ENCODE data around the gene LHFPL2. TPM values are rescaled to one million over a fixed set of nuclear protein-coding genes. Genes with fewer than 3 reads are reported as not detected.
A peak's percentile ranks its signal among the peaks of the same experiment; 100 is the strongest.

The LHFPL2 gene
- polyA plus RNA-seq, 4 donors: 48.9 to 52.1 (median 50.1) TPM

GRCh38 chr5:78552729-78553342 lies 95.7 kb downstream of the LHFPL2 start:
- no peak for DNase-seq (ENCODE audit: low read depth in 4 of 4, low spot score in 2 of 4)

- DNase-seq (ENCODE audit: low read depth in 4 of 4, low spot score in 2 of 4): no peak
Observed at GRCh38 chr5:78550891-78551290, 97.7 kb downstream of the LHFPL2 start.

- no peak for DNase-seq (ENCODE audit: low read depth in 4 of 4, low spot score in 2 of 4)
Observed at GRCh38 chr5:78549043-78549442, 99.5 kb downstream of the LHFPL2 start.

GRCh38 chr5:78547731-78548615 lies 100.6 kb downstream of the LHFPL2 start:
- DNase-seq (ENCODE audit: low read depth in 4 of 4, low spot score in 2 of 4): peak in 1 of 4 donors; percentile 78

- no peak for DNase-seq (ENCODE audit: low read depth in 4 of 4, low spot score in 2 of 4)
Observed at GRCh38 chr5:78547183-78547582, 101.4 kb downstream of the LHFPL2 start.

GRCh38 chr5:78546276-78546996 lies 102.1 kb downstream of the LHFPL2 start:
- DNase-seq (ENCODE audit: low read depth in 4 of 4, low spot score in 2 of 4): no peak

GRCh38 chr5:78545406-78545805 lies 103.2 kb downstream of the LHFPL2 start:
- no peak for DNase-seq (ENCODE audit: low read depth in 4 of 4, low spot score in 2 of 4)

- DNase-seq (ENCODE audit: low read depth in 4 of 4, low spot score in 2 of 4): no peak
Observed at GRCh38 chr5:78544561-78545201, 103.9 kb downstream of the LHFPL2 start.

- no peak for DNase-seq (ENCODE audit: low read depth in 4 of 4, low spot score in 2 of 4)
Observed at GRCh38 chr5:78543916-78544315, 104.7 kb downstream of the LHFPL2 start.

- DNase-seq (ENCODE audit: low read depth in 4 of 4, low spot score in 2 of 4): no peak
Observed at GRCh38 chr5:78543292-78543691, 105.3 kb downstream of the LHFPL2 start.

GRCh38 chr5:78542321-78542840 lies 106.2 kb downstream of the LHFPL2 start:
- DNase-seq (ENCODE audit: low read depth in 4 of 4, low spot score in 2 of 4): no peak

GRCh38 chr5:78541086-78541654 lies 107.4 kb downstream of the LHFPL2 start:
- DNase-seq (ENCODE audit: low read depth in 4 of 4, low spot score in 2 of 4): no peak

GRCh38 chr5:78540335-78541085 lies 108.1 kb downstream of the LHFPL2 start:
- no peak for DNase-seq (ENCODE audit: low read depth in 4 of 4, low spot score in 2 of 4)

- DNase-seq (ENCODE audit: low read depth in 4 of 4, low spot score in 2 of 4): no peak
Observed at GRCh38 chr5:78538240-78538850, 110.2 kb downstream of the LHFPL2 start.

GRCh38 chr5:78537821-78538220 lies 110.8 kb downstream of the LHFPL2 start:
- no peak for DNase-seq (ENCODE audit: low read depth in 4 of 4, low spot score in 2 of 4)

- no peak for DNase-seq (ENCODE audit: low read depth in 4 of 4, low spot score in 2 of 4)
Observed at GRCh38 chr5:78537411-78537810, 111.2 kb downstream of the LHFPL2 start.

- no peak for DNase-seq (ENCODE audit: low read depth in 4 of 4, low spot score in 2 of 4)
Observed at GRCh38 chr5:78536661-78537196, 111.8 kb downstream of the LHFPL2 start.

GRCh38 chr5:78534905-78535200 lies 113.7 kb downstream of the LHFPL2 start:
- no peak for DNase-seq (ENCODE audit: low read depth in 4 of 4, low spot score in 2 of 4)
